Measurements from ENCODE around the gene CTAG2.

Gene CTAG2

DNA sequence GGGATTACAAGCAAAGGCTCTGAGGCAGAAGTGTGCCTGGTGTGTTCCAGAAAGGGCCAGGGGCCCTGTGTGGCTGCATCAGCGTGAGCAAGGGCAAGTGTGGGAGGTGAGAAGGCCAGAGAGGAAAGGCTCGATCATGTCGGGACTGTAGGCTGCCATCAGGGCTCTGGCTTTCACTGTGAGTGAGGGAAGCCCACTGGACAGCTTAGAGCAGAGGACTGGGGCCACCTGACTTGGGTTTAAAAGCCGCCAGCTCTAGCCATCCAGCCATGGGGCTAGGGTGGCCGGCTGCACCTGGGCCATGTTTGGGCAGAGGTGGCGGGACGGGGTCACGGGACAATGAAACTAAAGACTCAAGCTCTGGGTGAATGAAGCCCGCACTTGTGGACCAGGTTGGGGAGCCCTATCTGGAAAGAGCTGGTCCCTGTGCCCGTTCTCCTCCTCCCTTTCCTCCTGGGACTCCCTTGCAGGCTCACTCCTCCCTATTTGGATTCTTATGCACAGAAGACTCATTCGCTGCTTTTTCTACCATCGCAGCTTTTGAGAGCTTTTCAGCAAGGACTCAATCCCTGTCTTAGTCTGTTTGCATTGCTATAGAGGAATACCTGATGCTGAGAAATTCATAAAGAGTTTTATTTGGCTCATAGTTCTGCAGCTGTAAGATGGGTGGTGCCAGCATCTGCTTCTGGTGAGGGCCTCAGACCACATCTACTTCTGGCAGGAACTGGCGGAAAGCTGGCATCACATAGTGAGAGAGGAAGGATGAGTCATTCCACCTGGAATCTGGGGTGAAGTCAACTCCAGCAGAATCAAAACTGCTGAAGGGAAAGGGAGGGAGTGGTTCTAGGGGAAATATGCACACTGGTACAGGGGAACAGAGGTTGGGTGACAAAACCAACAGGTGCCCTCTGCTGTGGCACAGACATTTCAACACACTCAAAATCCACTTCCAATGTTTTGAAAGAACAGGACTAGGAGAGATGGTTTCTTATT is 49.6 kb downstream of the CTAG2 start:
- H3K36me3 ChIP-seq (ENCODE audit: insufficient read depth, low read length) = no peaks in the 10 kb centered on the region
- no peak overlapping the region for H3K9ac ChIP-seq (ENCODE audit: low read length)
- no peaks in the 10 kb centered on the region for H3K9me3 ChIP-seq (ENCODE audit: low read length)
- H4K20me1 ChIP-seq (ENCODE audit: insufficient read depth, low read length) = no peaks in the 10 kb centered on the region
- H3K27me3 ChIP-seq (ENCODE audit: insufficient read depth, low read length) = no peaks in the 10 kb centered on the region
- H2AFZ ChIP-seq (ENCODE audit: low read length) = no peak overlapping the region
- H3F3A ChIP-seq (ENCODE audit: insufficient read depth, low read length) = no peaks in the 10 kb centered on the region
- H3K79me2 ChIP-seq (ENCODE audit: insufficient read depth, low read length) = no peaks in the 10 kb centered on the region
- no peaks in the 10 kb centered on the region for H3K9me2 ChIP-seq (ENCODE audit: low read depth, low read length)
- H3K4me3 ChIP-seq (ENCODE audit: low read depth, low read length, poor library complexity, severe bottlenecking) = no peak overlapping the region
- H3K4me1 ChIP-seq (ENCODE audit: insufficient read depth, low read length, severe bottlenecking) = no peaks in the 10 kb centered on the region
- no peak overlapping the region for H3K27ac ChIP-seq (ENCODE audit: low read depth, low read length, poor library complexity, severe bottlenecking)
- no peak overlapping the region for H3K4me2 ChIP-seq (ENCODE audit: low read length)
- no peak for TF ChIP-seq EZH2 (IDR thresholded peaks at IDR 0.05; ENCODE audit: borderline replicate concordance, low read length)
- TF ChIP-seq, protein P1, sequence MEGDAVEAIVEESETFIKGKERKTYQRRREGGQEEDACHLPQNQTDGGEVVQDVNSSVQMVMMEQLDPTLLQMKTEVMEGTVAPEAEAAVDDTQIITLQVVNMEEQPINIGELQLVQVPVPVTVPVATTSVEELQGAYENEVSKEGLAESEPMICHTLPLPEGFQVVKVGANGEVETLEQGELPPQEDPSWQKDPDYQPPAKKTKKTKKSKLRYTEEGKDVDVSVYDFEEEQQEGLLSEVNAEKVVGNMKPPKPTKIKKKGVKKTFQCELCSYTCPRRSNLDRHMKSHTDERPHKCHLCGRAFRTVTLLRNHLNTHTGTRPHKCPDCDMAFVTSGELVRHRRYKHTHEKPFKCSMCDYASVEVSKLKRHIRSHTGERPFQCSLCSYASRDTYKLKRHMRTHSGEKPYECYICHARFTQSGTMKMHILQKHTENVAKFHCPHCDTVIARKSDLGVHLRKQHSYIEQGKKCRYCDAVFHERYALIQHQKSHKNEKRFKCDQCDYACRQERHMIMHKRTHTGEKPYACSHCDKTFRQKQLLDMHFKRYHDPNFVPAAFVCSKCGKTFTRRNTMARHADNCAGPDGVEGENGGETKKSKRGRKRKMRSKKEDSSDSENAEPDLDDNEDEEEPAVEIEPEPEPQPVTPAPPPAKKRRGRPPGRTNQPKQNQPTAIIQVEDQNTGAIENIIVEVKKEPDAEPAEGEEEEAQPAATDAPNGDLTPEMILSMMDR (IDR thresholded peaks at IDR 0.05; ENCODE audit: low read length) = no peak

DNA sequence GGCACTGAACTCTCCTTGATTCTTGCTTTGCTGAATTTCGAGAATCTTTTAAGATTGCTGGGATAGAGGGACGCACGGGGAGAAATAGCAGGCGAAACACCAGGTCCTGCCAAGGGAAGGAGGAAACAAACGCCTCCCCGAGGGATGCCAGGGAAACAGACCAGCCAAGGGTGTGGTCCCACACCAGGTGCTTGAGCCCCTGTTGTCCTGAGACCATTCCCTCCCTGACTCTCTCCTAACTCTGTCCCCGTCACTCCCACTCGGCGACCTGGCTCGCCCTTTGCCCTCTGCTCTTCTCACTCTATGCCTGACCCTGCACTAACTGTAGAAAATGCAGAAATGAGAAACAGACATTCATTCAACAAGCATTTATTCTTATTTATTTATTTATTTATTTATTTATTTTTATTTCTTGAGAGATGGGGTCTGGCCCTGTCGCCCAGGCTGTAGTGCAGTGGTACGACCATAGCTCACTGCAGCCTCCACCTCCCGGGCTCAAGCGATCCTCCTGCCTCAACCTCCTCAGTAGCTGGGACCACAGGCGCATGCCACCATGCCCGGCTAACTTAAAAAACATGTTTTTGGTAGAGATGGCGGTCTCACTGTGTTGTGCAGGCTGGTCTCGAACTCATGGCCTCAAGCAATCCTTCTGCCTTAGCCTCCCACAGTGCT is 50.5 kb downstream of the CTAG2 start:
- Histone ChIP-seq H3K27me3 (ENCODE audit: insufficient read depth, low read length) (no peaks in the 10 kb centered on the region), H4K20me1 (ENCODE audit: insufficient read depth, low read length) (no peaks in the 10 kb centered on the region), H3K79me2 (ENCODE audit: insufficient read depth, low read length) (no peaks in the 10 kb centered on the region), H3K4me1 (ENCODE audit: insufficient read depth, low read length, severe bottlenecking) (no peaks in the 10 kb centered on the region), H3K4me3 (ENCODE audit: low read depth, low read length, poor library complexity, severe bottlenecking) (no peak overlapping the region), H3F3A (ENCODE audit: insufficient read depth, low read length) (no peaks in the 10 kb centered on the region), H3K9me2 (ENCODE audit: low read depth, low read length) (no peaks in the 10 kb centered on the region), H3K36me3 (ENCODE audit: insufficient read depth, low read length) (no peaks in the 10 kb centered on the region), H3K9ac (ENCODE audit: low read length) (no peak overlapping the region), H2AFZ (ENCODE audit: low read length) (no peak overlapping the region), H3K9me3 (ENCODE audit: low read length) (no peaks in the 10 kb centered on the region), H3K4me2 (ENCODE audit: low read length) (no peak overlapping the region), H3K27ac (ENCODE audit: low read depth, low read length, poor library complexity, severe bottlenecking) (no peak overlapping the region)
- no peak for TF ChIP-seq EZH2 (IDR thresholded peaks at IDR 0.05; ENCODE audit: borderline replicate concordance, low read length)
- TF ChIP-seq, protein P1 (IDR thresholded peaks at IDR 0.05; ENCODE audit: low read length) = no peak

DNA sequence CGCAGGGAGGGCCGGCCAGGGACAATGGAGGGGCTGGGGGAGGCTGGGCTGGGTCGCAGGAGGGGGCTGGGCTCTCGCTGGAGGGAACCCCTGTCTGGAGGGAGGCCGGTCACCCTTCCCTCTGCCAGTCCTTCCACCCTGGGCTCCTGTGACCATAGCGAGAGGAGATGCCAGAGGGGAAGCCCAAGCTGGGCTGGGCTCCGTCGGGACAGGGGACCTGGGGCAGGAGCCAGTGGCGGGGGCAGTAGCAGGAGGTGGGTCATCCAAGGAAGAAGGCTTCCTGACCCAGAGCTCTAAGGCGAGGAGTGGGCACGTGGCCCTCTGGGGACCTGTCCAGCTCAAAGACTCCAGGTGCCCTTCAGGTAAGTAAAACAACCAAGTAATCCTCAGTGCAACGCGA is 51.2 kb downstream of the CTAG2 start:
- no peak overlapping the region for H3K4me2 ChIP-seq (ENCODE audit: low read length)
- H3K27ac ChIP-seq (ENCODE audit: low read depth, low read length, poor library complexity, severe bottlenecking) = no peak overlapping the region
- no peaks in the 10 kb centered on the region for H3K9me2 ChIP-seq (ENCODE audit: low read depth, low read length)
- no peaks in the 10 kb centered on the region for H3K9me3 ChIP-seq (ENCODE audit: low read length)
- no peaks in the 10 kb centered on the region for H3K36me3 ChIP-seq (ENCODE audit: insufficient read depth, low read length)
- no peaks in the 10 kb centered on the region for H3F3A ChIP-seq (ENCODE audit: insufficient read depth, low read length)
- no peak overlapping the region for H3K9ac ChIP-seq (ENCODE audit: low read length)
- TF ChIP-seq, protein P1 (IDR thresholded peaks at IDR 0.05; ENCODE audit: low read length) = no peak
- no peak for TF ChIP-seq EZH2 (IDR thresholded peaks at IDR 0.05; ENCODE audit: borderline replicate concordance, low read length)
- no peaks in the 10 kb centered on the region for H4K20me1 ChIP-seq (ENCODE audit: insufficient read depth, low read length)
- H2AFZ ChIP-seq (ENCODE audit: low read length) = no peak overlapping the region
- no peaks in the 10 kb centered on the region for H3K27me3 ChIP-seq (ENCODE audit: insufficient read depth, low read length)
- no peak overlapping the region for H3K4me3 ChIP-seq (ENCODE audit: low read depth, low read length, poor library complexity, severe bottlenecking)
- no peaks in the 10 kb centered on the region for H3K79me2 ChIP-seq (ENCODE audit: insufficient read depth, low read length)
- no peaks in the 10 kb centered on the region for H3K4me1 ChIP-seq (ENCODE audit: insufficient read depth, low read length, severe bottlenecking)

All from OCI-LY1 (cell line).